ENCODE measurements around the gene THUMPD1. TPM values are rescaled to one million over a fixed set of nuclear protein-coding genes. Genes with fewer than 3 reads are reported as not detected.

The THUMPD1 gene
- total and polyA plus RNA-seq, 2 experiments from 2014 or later, result 44.6 to 93.0 TPM

GRCh38 chr16:20740007-20740883 is 1.4 kb downstream of the THUMPD1 start:
- Mint-ChIP-seq H3K36me3 (ENCODE audit: low read depth) (peaks cover 32% of the 10 kb centered on the region), H3K27me3 (ENCODE audit: insufficient read depth, low read depth, poor library complexity) (peaks cover 12% of the 10 kb centered on the region), H3K9me3 (peaks cover 12% of the 10 kb centered on the region; the same call in 2 of the 3 replicates), H3K4me1 (peaks cover 5% of the 10 kb centered on the region; the same call in 2 of the 3 replicates), H3K27ac (peak overlapping the region; percentile 94), H3K4me3 (peak overlapping the region; percentile 97)
- Histone ChIP-seq H3F3A (replicated peaks; ENCODE audit: low read depth) (no peaks in the 10 kb centered on the region), H3K4me2 (peak overlapping the region; percentile 84), H3K4me3 (peak overlapping the region; percentile 88), H4K20me1 (replicated peaks; ENCODE audit: insufficient read depth) (peaks cover 21% of the 10 kb centered on the region), H3K4me1 (ENCODE audit: insufficient read depth) (peaks cover 8% of the 10 kb centered on the region; the same call in 1 of the 2 replicates), H3K27me3 (ENCODE audit: insufficient read depth) (no peaks in the 10 kb centered on the region), H2AFZ (no peak overlapping the region), H3K9me2 (ENCODE audit: insufficient read depth) (peaks cover 8% of the 10 kb centered on the region; the same call in 1 of the 2 replicates), H3K27ac (ENCODE audit: low read depth) (no peak overlapping the region), H3K79me2 (replicated peaks; ENCODE audit: insufficient read depth) (peaks cover 32% of the 10 kb centered on the region), H3K36me3 (ENCODE audit: insufficient read depth) (peaks cover 28% of the 10 kb centered on the region)
- TF ChIP-seq NANOG (IDR thresholded peaks at IDR 0.05; ENCODE audit: borderline replicate concordance) (no peak), ETS1 (IDR thresholded peaks at IDR 0.05) (no peak), CTCF (conservative IDR thresholded peaks at IDR 0.05; ENCODE audit: low read depth in 2 of 2) (peak; percentile 22 to 54; a peak in 3 of 4 replicates)
- ATAC-seq (no peak), DNase-seq (ENCODE audit: low spot score) (peak; percentile 15)

- Mint-ChIP-seq H3K27ac (no peak overlapping the region), H3K4me3 (no peak overlapping the region), H3K36me3 (ENCODE audit: low read depth) (peaks cover 39% of the 10 kb centered on the region), H3K9me3 (no peaks in the 10 kb centered on the region), H3K27me3 (ENCODE audit: insufficient read depth, low read depth, poor library complexity) (peaks cover under 1% of the 10 kb centered on the region), H3K4me1 (peaks cover 3% of the 10 kb centered on the region; the same call in 2 of the 3 replicates)
- H3K27me3 ChIP-seq (ENCODE audit: insufficient read depth), result no peaks in the 10 kb centered on the region
- no peaks in the 10 kb centered on the region for H3F3A ChIP-seq (replicated peaks; ENCODE audit: low read depth)
- ATAC-seq (no peak), DNase-seq (ENCODE audit: low spot score) (no peak)
- H3K4me2 ChIP-seq, result no peak overlapping the region
- no peaks in the 10 kb centered on the region for H3K9me2 ChIP-seq (ENCODE audit: insufficient read depth)
- no peak overlapping the region for H3K27ac ChIP-seq (ENCODE audit: low read depth)
- H2AFZ ChIP-seq, result no peak overlapping the region
- peaks cover 25% of the 10 kb centered on the region for H3K79me2 ChIP-seq (replicated peaks; ENCODE audit: insufficient read depth)
- H3K36me3 ChIP-seq (ENCODE audit: insufficient read depth), result peaks cover 28% of the 10 kb centered on the region
- H4K20me1 ChIP-seq (replicated peaks; ENCODE audit: insufficient read depth), result peaks cover 18% of the 10 kb centered on the region
- H3K4me1 ChIP-seq (ENCODE audit: insufficient read depth), result peaks cover 7% of the 10 kb centered on the region; the same call in 1 of the 2 replicates
- H3K4me3 ChIP-seq, result no peak overlapping the region
- TF ChIP-seq ZNF462 (CRISPR knock-in tag; IDR thresholded peaks at IDR 0.05), result no peak
- no peak for TF ChIP-seq CTCF (conservative IDR thresholded peaks at IDR 0.05; ENCODE audit: low read depth in 2 of 2)
- no peak for TF ChIP-seq CREB1 (CRISPR knock-in tag; IDR thresholded peaks at IDR 0.05; ENCODE audit: low read depth)
- TF ChIP-seq POLR2AphosphoS5 (IDR thresholded peaks at IDR 0.05; ENCODE audit: low read depth), result no peak
- TF ChIP-seq ZNF114 (CRISPR knock-in tag; IDR thresholded peaks at IDR 0.05), result no peak
- TF ChIP-seq ZNF331 (CRISPR knock-in tag; IDR thresholded peaks at IDR 0.05; ENCODE audit: low read depth), result no peak
- no peak for TF ChIP-seq NANOG (IDR thresholded peaks at IDR 0.05; ENCODE audit: borderline replicate concordance)
Measured at GRCh38 chr16:20735490-20735889, 6.1 kb downstream of the THUMPD1 start.
